22Rv1 (cell line): ENCODE measurements around the gene LGI2.

Experiments
- ZFX ChIP-seq: fragments of 450-650 bp; IDR thresholded peaks from 2 replicates; pipeline ENCODE4 v1.6.1; 2017; ENCODE audit warnings: antibody characterized with exemption, borderline replicate concordance
- TF ChIP-seq, protein P1 (sequence below): fragments of 450-650 bp; IDR thresholded peaks from 2 replicates; pipeline ENCODE4 v1.5.1; 2017; ENCODE audit warnings: mild to moderate bottlenecking

DNA sequence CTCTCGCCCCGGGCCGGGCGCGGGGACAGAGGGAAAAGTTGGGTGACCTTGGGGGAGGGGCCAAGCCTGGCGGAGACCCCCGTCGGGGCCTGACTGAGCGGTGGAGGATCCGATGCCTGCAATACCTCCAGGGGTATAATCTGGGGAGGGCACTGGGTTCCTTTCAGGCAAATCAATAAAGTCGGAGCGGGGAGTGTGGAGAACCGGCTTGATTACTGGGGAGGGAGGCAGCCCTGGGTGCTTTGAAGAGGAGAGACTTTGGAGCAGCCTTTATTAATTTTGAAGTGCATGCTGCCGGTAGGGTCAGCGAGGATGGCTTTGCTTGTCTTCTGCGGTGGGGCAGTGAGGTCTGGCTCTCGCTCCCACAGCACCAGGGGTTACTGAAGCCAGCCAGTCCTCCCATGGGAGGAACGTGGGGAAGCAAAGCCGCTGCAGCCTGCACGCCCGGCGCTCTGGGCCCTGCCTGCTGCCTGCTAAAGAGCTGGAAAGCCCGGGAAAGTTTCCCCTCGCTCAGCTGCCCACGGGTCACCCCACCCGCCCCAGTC, 403 bp upstream of the LGI2 start:
- TF ChIP-seq, protein P1, sequence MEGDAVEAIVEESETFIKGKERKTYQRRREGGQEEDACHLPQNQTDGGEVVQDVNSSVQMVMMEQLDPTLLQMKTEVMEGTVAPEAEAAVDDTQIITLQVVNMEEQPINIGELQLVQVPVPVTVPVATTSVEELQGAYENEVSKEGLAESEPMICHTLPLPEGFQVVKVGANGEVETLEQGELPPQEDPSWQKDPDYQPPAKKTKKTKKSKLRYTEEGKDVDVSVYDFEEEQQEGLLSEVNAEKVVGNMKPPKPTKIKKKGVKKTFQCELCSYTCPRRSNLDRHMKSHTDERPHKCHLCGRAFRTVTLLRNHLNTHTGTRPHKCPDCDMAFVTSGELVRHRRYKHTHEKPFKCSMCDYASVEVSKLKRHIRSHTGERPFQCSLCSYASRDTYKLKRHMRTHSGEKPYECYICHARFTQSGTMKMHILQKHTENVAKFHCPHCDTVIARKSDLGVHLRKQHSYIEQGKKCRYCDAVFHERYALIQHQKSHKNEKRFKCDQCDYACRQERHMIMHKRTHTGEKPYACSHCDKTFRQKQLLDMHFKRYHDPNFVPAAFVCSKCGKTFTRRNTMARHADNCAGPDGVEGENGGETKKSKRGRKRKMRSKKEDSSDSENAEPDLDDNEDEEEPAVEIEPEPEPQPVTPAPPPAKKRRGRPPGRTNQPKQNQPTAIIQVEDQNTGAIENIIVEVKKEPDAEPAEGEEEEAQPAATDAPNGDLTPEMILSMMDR = no peak
- no peak for TF ChIP-seq ZFX
